HEK293T (cell line): ENCODE measurements around the gene FILIP1L.

Experiments
- SP1 ChIP-seq: fragments of 450-650 bp; IDR thresholded peaks from 2 replicates; pipeline ENCODE4 v1.6.1; 2017
- TARDBP ChIP-seq: fragments of 450-650 bp; IDR thresholded peaks from 2 replicates; pipeline ENCODE4 v1.6.1; 2016

DNA sequence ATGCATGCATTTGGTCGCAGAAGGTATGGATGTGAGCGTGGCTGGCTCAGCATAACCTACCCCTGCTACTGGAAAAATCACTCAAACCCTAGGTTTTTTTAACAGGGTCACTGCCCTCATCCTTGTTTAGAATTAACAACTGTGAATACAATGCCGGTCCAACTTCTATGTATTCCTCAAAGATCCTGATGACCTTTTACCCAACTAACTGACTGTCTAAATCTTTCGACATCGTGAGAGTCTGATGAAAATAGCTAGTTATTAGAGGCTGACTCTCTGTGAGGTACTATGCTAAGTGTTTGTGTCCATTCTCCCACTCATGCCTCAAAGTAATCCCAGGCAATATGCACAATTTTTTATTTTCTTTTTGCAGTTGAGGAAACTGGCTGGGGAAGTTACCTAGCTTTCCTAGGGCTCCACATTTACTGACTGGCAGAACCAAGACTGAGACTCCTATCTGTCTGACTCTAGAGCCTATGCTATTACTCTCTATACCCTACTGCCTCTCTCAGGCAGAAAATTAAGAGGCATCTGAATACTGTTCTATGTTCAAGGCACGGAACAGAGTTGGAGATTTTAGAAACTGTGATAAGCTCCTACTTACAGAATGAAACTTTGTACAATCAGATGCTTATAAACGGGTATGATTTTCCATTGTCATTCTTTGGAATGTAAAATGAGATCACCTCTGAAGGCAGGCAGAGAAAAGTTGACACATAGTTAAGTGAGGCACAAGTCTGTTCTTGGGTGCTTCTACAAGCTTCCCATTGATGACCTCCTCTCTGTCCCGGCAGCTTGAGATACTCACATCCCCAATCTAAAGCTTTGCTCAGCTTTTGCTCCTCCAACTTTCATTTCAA lies 56.4 kb downstream of the FILIP1L start:
- TF ChIP-seq SP1 (no peak), TARDBP (no peak)
